ENCODE results near the gene POFUT2.

GRCh38 chr21:45269861-45270260 lies 17.8 kb downstream of the POFUT2 start:
- no peak for TF ChIP-seq CTCF (IDR thresholded peaks at IDR 0.05)
- no peak for TF ChIP-seq POLR2A (IDR thresholded peaks at IDR 0.05)
